Activated CD4-positive, alpha-beta T cell treated with anti-CD3 and anti-CD28 coated beads for 1 hour (primary cell): ENCODE results near the gene SEMA3F.

Experiments used
- DNase-seq: peaks from one replicate; pipeline ENCODE4 v3.0.0-alpha.2; 2020

SEMA3F gene

DNA sequence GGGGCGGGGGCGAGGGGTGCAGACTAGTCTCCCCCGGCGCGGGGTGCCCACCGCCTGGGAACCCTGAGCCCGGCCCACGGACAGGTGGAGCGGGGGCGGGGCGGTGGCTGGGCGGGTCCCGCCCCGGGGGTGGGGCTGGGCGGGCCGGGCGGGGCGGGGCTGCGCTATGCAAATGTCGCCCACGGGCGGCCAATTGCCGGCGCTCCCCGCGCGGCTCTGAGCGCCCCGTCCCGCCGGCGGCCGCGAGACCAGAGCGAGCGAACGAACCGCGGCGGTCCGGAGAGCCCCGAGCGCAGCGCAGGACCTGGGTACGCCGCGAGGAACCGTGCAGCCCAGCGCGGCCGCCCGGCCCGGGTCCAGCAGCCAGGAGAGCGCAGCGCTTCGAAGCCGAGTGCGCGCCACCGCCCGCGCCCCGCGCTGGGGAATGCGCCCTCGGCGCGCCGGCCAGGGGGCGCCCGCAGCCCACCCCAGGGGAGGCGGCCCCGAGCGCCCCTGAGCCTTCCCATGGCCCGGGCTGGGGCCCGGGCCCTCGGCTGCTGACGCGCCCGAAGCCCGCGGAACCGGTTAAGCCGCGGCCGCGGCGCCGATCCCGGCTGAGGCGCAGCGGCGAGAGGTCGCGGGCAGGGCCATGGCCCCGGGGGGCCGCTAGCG is at the start of gene SEMA3F:
Gene SEMA3F (plus strand): TSS at position 485 of the 651 bp plus-strand sequence. CDS start 4,299 bp downstream, outside the sequence.
- peak; percentile 50 for DNase-seq

DNA sequence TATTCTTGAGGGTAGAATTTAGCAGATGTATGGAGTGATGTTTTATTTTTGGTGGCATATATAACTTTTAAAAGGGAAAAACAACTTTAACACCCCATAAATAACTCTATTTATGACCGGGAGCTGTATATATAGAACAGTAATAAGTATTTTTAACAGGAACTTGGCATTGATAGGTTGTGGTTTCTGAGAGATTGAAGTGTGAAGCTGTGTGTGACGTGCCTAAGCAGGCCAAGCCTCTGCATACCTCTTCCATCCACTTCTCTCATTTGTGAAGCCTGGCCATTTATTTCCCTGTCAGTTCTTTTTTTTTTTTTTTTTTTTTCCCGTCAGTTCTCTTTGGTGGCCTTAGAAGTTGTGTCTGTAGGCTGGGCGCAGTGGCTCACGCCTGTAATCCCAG is 43.4 kb upstream of the SEMA3F start:
- no peak for DNase-seq

DNA sequence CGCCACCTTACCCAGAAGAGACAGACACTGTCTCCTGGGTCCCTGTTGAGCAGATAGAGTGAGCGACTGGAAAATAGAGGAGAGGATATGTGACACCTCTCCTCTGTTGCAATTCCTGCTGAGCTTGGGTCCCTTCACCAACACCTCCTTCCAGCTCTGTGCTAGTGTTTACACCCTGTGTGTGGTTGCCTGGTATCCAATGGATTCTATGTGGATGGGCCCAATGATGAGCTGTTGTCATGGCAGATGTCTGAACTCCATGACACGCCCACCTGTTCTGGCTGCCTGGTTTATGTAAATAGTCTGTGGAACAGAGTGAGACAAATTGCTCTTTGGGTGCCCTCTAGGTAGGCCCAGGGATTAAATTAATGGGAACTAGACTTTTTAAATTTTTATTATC is 42.7 kb upstream of the SEMA3F start:
- no peak for DNase-seq

DNA sequence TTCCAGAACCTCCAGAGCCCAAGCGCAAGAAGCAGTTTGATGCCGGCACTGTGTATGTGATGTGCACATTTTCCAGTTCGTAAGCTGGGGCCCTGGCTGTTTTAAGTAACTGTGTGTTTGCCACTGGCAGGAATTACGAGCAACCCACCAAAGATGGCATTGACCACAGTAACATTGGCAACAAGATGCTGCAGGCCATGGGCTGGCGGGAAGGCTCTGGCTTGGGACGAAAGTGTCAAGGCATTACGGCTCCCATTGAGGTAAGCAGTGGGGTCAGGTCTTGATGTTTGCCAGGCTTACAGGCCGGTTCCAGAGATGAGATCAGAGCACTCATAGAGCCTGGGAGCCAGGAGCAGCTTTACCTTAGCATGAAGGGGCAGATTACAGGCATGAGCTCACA is 38.0 kb upstream of the SEMA3F start:
- no peak for DNase-seq

DNA sequence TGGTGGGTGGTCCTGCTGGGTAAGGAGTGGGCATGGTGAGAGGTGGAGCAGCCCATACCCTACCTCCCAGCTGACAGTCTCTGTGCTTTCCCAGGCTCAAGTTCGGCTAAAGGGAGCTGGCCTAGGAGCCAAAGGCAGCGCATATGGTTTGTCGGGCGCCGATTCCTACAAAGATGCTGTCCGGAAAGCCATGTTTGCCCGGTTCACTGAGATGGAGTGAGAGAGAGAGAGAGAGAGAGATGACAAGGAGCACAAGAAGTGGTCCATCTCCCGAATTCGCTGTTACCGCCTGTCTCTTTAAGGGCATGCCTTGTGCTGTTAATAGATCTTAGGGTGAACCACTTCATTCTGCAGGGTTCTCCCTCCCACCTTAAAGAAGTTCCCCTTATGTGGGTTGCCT is 36.9 kb upstream of the SEMA3F start:
- DNase-seq = no peak

DNA sequence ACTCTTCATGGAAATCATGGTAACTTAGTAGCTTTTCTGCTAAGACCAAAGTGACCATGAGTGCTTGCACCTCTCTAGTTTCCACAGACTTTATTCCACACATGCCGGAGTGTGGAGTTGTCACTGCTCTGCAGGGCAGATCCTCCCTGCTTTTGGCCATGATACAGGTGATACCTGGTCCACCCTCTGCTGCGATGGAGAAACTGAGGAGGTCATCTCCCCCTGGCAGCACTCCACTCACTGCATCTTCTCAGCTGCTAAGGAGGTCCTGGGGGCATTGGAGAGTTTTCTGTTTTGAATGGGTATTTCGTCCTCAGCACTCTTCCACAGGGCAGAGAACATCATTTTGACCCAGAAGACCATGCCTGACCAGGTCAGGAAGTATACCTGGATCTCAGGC is 35.3 kb upstream of the SEMA3F start:
- DNase-seq = no peak

DNA sequence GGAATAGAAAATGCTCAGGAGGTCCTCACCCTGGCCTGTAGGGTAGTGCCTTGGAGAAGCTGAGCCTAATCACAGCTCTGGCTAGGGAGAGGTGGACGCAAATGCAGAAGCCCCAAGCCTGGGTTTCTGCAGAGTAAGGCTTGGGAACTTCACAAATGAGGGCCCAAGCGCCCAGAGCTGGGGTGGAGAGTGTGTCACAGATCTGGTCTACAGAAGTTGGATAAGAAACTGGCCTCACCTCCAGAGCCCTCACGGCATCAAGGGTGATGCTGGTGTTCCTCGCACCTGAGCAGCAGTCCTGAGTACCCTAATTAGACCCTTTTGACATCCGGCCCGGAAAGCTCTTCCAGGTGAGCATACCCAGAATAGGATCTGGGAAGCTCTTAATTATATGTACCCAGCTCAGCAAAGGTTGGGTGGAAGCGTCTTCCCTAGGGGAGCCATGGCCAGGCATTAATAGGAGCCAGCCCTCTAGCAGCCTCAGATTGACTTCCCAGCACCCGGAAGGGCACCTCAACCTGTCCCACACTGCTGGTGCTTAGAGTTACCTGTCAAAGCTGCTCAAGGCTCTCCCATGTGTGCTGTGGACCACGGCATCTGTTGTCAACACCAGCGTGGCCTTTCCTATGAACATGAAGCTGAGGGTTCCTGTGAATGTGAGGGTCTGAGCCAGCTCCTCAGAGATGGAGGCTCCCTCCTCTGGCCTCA is 34.6 kb upstream of the SEMA3F start:
- DNase-seq = no peak

DNA sequence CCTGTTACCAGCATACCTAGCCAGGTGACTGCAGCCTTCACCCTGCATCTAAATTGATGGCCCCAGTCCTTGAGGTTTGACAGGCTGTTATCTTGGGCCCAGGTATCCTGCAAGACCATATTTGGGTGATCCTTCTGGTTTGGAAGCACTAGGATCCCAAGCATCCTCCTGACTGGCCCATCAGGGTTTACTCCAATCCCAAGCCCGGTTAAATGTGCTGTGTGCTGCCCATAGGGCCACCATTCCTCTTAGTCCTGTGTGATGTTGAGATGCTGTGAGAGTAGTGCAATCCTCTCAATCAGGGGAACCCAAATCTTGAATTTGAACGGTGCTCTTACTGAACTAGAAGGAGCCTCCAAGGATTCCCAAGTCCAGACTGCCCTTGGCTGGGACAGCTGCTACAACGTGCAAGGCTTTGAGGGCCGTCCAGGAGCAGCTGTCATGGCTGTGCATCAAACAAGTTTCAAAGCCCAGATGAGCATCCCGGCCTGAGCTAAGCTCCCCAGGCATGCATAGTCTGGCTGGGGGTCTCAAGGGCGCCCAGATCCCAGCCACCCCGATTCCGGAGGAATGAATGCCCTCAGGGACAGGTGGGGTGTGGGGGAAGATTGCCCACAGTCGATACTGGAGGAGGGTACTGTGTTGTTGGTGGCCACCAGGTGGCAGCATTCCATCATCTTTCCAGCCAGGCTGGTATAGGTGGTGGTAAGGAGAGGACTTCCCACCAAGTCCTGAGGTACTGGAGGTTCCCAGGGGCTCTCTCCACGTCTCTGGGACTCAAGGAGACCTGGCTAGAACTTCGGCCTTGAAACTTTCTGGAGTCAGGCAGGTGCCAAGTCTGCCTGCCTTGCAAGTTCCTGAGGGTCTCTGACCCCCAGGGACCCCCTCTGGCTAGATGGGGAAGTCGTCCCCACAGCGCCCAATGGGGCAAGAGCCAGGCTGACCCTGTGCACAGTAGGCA is 33.8 kb upstream of the SEMA3F start:
- DNase-seq = peak; percentile 50

DNA sequence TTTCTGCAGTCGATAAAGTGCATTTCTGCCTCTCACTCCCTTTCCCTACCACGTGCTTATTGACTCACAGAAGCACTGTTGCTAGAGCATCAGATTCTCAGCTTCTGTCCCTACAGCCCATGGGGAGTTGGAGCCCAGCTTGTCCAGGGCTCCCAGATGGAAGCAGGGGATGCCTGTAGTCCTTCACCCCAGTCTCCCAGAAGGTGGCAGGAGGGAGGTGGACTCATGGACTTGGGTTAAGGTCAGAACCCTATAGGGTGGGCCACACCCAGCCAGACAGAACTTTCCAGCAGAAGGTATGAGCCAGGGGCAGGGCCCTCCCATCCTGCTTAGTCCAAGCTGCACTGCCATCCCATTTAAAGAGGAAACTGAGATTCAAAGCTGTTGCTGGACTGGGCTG is 33.1 kb upstream of the SEMA3F start:
- DNase-seq = no peak

DNA sequence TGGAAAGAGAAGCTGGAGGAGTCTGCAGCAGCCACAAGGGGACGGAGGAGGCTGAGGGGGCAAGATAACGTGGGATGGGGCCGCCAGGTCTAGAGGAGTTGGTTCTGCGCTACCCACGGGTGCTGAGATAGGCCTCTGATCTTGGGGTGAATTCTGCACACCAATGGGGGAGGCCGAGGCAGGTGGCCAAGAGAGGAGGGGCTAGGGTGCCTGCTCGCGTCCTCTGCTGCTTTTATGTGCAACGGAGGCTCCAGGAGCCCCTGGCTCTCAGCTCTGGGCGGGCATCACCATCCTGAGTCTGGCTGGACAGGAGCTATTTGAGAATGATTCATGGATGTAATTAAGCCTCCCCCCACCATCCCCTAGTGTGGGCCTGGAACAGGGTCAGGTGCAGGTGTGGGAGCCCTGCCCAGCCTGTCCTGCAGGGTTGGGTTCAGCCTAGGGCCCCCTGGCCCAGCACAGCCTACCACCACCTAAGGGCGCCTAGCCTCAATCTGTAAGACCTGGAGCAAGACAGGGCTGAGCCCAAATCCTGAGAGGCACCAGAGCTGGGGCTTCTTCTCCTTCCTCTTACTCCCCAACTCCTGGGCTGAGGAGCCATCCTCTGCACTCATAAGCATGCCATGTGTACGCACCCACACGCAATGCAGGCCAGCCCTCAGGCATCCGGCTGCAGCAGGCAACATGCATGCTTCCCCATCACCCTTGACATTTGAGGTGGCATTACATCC is 32.3 kb upstream of the SEMA3F start:
- DNase-seq = no peak

DNA sequence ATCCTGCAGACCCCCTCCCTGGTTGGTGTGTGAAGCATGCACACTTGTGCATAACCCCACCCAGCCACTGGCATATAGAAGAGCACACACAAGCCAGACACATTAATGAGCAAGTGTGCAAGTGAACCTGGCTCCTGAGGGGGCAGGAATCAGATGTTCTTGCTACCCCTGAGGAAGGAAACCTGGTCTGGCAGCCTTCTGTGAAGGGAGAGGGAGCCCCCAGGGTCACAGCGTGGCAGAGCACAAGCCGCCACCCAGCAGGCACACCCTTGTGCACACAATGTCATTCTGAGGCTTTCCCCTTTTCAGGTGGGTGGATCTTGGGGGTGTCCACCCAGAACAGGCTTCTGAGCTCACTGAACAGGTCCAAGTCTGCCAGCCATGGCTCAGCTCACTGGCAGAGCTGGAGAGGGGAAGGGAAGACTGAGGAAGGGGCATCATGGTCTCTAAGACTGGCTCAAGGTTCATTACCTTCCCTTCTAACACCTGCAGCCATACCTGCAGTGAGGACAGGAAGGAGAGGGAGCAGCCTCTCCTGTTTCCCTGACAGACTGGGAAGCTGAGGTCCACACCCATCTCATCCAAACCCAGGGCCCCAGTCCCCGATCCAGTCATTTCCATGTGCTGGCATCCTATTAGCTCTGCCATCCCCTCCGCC is 31.6 kb upstream of the SEMA3F start:
- DNase-seq = no peak

DNA sequence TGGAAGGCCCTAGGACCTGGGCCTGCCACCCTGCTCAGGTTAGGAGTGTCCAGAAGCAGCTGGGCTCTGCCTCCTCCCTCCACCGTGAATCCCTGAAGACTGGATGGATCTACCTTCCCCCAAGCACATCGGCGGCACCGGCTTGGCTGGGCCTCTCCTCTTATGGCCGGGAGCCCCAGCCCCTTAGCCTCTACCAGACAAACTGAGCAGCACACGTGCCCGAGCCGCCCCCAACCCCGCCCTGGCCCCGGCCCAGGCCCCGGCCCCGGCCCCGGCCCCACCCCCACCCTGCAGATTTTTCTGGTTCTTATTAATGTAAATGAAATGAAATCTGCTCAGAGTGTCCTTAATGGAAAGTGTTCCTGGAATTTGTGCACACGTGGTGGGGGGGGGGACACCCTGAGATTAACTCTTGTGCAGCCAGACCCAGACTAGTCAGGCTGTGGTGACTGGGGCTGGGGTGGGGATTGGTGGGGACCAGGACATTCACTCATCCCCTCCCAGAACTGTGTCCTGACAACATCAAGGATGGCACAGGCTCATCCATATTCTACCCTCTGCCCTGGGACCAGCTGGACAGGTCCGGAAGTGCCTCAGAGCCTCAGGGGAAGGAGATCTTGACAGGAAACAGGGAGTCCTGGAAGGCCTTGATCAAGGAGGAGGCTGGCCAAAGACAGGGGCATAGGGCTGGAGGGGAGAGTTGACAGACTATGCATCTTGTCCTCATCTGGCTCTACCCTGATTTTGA is 30.9 kb upstream of the SEMA3F start:
- DNase-seq = no peak

DNA sequence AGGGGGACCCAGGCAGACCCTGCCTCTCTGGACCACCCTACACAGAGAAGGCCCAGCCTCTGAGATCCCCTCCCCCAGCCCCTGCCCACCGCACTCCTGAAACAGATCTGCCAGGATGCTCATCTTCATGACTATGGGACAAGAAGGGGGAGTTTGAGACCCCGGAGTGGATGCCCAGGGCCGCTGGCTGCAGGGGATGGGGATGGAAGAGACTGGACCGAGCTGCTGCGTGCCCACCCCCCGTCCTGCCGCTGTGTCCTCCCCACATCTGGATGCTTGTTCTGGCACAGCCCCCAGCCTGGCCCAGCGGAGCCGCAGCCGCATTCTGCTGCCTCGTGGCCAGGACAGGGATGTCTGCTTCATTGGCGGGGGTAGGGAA is 30.3 kb upstream of the SEMA3F start:
- no peak for DNase-seq

DNA sequence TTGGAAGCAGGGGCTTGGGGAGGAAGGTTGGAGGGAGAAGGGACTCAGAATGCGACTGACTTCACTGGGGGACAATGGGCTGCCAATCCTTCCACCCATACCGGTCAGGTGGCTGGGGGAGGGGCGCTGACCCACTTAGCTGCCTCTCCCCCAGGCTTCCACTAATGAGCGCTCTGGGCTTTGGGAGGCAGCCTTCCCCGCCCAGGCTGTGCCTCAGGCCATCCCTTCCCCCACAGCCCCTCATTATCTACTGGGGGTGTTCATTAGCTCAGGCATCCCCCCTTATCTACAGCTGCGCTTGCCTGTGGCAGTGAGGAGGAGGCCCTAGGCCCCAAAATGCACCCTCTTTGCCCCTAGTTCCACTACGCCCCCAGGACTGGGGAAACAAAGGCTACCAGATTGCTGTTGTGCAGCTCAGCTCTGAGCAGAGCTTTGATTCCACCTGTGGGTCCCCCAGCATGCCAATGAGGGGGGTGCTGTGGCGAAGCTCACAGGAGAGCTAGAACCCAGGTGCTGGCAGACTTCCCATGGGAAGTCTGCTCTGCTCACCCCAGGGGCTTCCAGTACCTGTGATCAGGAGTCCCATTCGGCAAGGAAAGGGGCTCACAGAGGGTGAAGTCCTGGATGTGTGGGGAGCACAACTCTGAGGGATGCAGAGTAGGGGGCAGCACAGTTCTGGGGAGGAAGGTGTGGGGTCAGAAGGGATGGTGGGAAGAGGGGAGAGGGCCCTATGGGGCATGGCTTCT is 29.4 kb upstream of the SEMA3F start:
- no peak for DNase-seq

DNA sequence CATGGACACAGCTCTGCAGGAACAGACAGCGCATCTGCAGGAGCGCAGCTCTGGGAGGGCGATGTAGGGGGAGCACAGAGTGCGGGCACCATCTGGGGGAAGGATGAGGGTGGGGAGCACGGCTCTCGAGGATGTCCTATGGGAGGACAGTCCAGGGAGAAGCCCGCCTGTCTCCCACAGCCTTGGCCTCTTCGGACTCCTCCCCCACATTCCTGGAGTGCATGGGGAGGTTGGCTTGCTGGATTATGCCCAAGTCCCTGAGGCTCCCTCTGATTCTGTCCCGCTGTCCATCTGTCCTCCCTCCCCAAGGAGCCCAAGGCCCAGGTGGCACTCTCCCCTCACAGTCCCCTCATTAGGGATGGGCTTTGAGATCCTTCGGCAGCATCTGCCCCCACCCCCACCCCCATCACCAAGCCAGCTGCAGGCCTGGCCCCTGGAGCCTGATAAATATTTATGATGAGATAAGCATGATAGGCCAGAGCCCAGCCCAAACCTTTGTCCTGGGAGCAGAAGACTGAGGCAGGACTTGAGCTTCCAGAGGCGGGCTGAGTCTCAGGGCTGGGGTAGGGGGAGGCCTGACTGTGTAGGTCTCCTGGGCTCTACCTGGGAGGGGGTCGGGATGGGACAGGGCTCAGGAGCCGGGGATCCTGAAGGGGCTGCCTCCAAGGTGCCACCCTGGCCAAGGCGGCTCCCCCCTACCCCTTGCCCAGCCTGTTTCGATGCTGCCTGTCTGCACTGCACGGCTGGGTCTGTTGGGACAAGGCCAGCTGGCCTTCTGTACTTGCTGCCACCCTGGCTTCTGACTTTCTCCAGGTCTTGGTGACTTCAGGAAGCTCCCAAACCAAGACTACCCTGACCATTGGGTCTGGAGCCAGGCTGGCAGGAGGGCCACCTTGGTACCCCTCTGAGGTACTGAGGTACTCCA is 28.6 kb upstream of the SEMA3F start:
- no peak for DNase-seq

DNA sequence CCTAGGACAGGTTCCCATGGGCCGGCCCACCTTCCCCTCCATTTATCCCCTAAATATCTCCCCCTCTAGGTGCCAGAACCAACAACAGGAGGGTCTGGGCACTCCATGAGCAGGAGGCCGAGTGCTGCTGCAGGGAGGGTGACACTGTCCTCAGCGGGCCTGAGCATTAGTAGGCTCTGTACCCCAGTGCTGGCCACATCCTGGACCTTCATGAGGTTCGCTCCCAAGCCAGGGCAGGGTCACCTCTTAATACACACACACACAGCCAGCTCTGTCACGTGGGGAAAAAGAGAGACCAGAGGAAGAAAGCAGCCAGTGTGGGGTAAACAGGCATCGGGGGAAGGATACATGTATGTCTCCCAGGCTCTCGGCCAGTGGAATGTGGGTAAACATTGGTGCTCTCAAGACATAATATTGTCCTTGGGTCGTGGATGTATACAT is 27.9 kb upstream of the SEMA3F start:
- no peak for DNase-seq

DNA sequence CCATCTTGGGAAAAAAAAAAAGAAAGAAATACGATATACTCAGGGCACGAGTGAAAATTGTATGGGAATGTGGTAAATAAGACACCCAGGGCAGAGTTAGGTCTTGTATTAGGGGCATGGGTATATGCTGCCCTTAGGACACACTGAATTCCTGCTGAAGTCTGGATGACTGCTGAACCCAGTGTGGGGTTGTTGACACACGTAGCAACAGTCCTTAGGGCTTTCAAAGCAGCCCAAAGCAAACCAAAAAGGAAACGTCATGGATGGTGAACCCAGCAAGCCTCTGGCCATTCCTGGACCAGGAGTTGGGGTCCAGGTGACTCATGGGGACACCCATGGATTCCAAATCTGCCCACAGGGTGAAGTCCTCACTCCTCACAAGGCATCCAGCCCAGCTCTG is 27.1 kb upstream of the SEMA3F start:
- DNase-seq = no peak

DNA sequence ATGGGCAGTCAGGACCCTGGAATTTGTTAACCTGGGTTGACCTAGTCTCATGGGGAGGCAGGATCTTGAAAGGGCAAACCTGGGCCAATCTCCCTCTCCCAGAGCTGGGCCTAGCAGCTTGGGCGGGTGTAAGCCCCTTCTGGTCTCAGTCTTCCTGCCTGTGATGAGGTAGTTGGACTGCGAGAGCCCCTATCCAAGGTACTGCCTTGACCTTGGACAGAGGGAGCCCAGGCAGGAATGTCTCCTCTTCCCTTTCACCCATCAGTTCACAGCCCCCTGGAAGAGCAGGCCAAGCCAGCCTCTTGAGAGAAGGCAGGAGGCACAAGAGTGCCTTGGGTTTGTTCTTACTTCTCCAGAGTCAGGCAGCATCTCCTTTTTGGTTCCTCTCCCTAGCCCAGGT is 24.7 kb upstream of the SEMA3F start:
- no peak for DNase-seq

DNA sequence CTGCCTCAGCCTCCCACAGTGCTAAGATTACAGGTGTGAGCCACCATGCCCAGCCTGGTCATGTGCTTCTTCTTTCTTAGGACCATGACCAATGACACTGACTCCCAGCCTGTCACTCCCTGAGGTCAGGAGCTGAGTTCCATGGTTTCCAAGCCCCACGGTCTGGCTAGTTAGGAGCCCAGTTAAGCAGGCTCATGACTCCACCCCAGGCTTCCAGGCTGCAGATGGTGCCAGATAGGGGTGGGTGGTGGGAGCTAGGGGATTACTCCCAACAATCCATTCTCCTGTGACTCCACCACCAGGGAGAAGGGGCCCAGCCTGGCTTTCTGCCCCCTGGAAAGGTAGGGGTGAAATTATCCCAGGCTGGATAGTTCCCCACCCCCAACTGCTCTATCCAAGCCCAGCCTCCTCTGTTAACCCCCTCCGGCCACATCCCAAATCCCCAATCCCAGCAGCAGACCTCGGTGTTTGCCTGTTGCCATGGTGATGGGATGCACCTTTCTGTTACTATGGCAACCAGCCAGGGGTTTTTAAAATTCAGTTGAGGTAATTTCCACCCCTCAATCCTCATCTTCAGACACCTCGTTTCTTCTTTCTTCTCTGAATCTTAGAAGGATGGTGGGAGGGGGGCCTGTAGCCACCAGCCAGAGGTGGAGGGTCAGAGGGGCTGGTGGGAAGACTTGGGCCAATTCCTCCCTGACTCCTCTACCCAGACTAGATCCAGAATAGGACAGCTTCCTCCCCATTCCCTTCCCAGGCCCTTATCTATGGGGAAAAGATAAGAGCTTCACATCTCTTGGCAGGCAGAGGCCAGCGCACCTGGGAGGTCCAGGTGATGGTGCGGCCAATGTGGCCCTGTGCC is 22.5 kb upstream of the SEMA3F start:
- no peak for DNase-seq
